Measurements from ENCODE around the gene ZMIZ1. TPM values are rescaled to one million over a fixed set of nuclear protein-coding genes. Genes with fewer than 3 reads are reported as not detected.

ZMIZ1 gene
- total and polyA plus RNA-seq, 4 donors = 18.3 to 80.2 (median 42.6) TPM

GRCh38 chr10:79350407-79351154, 281.8 kb downstream of the ZMIZ1 start:
- Histone ChIP-seq H3K9ac (ENCODE audit: insufficient read depth in 1 of 2, low read length in 2 of 2) (no peak overlapping the region), H3K27me3 (ENCODE audit: control insufficient read depth in 3 of 3, insufficient read depth in 3 of 3, low read length in 2 of 3) (no peaks in the 10 kb centered on the region), H3K27ac (ENCODE audit: low read depth in 1 of 2, low read length in 1 of 2) (no peak overlapping the region), H3K9me3 (ENCODE audit: control insufficient read depth in 4 of 4, insufficient read depth in 3 of 4, low read length in 3 of 4) (no peaks in the 10 kb centered on the region), H3K4me3 (no peak overlapping the region), H3K36me3 (ENCODE audit: control insufficient read depth in 4 of 4, insufficient read depth in 4 of 4, low read length in 4 of 4) (peaks cover 18 to 48% (median 29%) of the 10 kb centered on the region in 4 donors), H3K4me1 (ENCODE audit: control insufficient read depth in 5 of 5, insufficient read depth in 5 of 5, low read length in 5 of 5) (peaks cover 0 to 20% (median 6%) of the 10 kb centered on the region in 5 donors)
- DNase-seq (no peak), ATAC-seq (ENCODE audit: insufficient read depth, low FRiP score) (no peak)
- TF ChIP-seq CTCF (IDR thresholded peaks at IDR 0.05; ENCODE audit: control extremely low read depth, extremely low read depth) = no peak
- 91 to 94% methylated on average over 21 of the region's 21 CpGs for WGBS, 2 donors

GRCh38 chr10:79351332-79351731, 282.6 kb downstream of the ZMIZ1 start:
- WGBS, 2 donors = 84 to 90% methylated on average over 13 of the region's 13 CpGs
- H3K27me3 ChIP-seq (ENCODE audit: control insufficient read depth in 3 of 3, insufficient read depth in 3 of 3, low read length in 2 of 3) = no peaks in the 10 kb centered on the region
- no peaks in the 10 kb centered on the region for H3K9me3 ChIP-seq (ENCODE audit: control insufficient read depth in 4 of 4, insufficient read depth in 3 of 4, low read length in 3 of 4)
- ATAC-seq (ENCODE audit: insufficient read depth, low FRiP score) (no peak), DNase-seq (no peak)
- H3K4me3 ChIP-seq = no peak overlapping the region
- no peak for TF ChIP-seq CTCF (IDR thresholded peaks at IDR 0.05; ENCODE audit: control extremely low read depth, extremely low read depth)
- H3K27ac ChIP-seq (ENCODE audit: low read depth in 1 of 2, low read length in 1 of 2) = no peak overlapping the region
- peaks cover 0 to 20% (median 6%) of the 10 kb centered on the region in 5 donors for H3K4me1 ChIP-seq (ENCODE audit: control insufficient read depth in 5 of 5, insufficient read depth in 5 of 5, low read length in 5 of 5)
- no peak overlapping the region for H3K9ac ChIP-seq (ENCODE audit: insufficient read depth in 1 of 2, low read length in 2 of 2)
- peaks cover 18 to 48% (median 31%) of the 10 kb centered on the region in 4 donors for H3K36me3 ChIP-seq (ENCODE audit: control insufficient read depth in 4 of 4, insufficient read depth in 4 of 4, low read length in 4 of 4)

- peaks cover 0 to 15% (median 6%) of the 10 kb centered on the region in 5 donors for H3K4me1 ChIP-seq (ENCODE audit: control insufficient read depth in 5 of 5, insufficient read depth in 5 of 5, low read length in 5 of 5)
- DNase-seq (no peak), ATAC-seq (ENCODE audit: insufficient read depth, low FRiP score) (no peak)
- no peak for TF ChIP-seq CTCF (IDR thresholded peaks at IDR 0.05; ENCODE audit: control extremely low read depth, extremely low read depth)
- H3K9ac ChIP-seq (ENCODE audit: insufficient read depth in 1 of 2, low read length in 2 of 2) = no peak overlapping the region
- H3K27ac ChIP-seq (ENCODE audit: low read depth in 1 of 2, low read length in 1 of 2) = no peak overlapping the region
- H3K36me3 ChIP-seq (ENCODE audit: control insufficient read depth in 4 of 4, insufficient read depth in 4 of 4, low read length in 4 of 4) = peaks cover 18 to 48% (median 31%) of the 10 kb centered on the region in 4 donors
- H3K27me3 ChIP-seq (ENCODE audit: control insufficient read depth in 3 of 3, insufficient read depth in 3 of 3, low read length in 2 of 3) = no peaks in the 10 kb centered on the region
- H3K4me3 ChIP-seq = no peak overlapping the region
- 82 to 89% methylated on average over 11 of the region's 11 CpGs for WGBS, 2 donors
- H3K9me3 ChIP-seq (ENCODE audit: control insufficient read depth in 4 of 4, insufficient read depth in 3 of 4, low read length in 3 of 4) = no peaks in the 10 kb centered on the region
Observed at GRCh38 chr10:79352035-79352877, 283.5 kb downstream of the ZMIZ1 start.

Measured in lung (tissue), 12 donors.